Chondrocyte (in vitro differentiated cells): ENCODE results near the gene S1PR1. TPM values are rescaled to one million over a fixed set of nuclear protein-coding genes. Genes with fewer than 3 reads are reported as not detected.

Experiments
- DNase-seq: peaks from one replicate; pipeline ENCODE4 v3.0.0; 2021; ENCODE audit warnings: mixed read lengths, low spot score
- H3K27ac Mint-ChIP-seq: one replicate; pipeline ENCODE4 v1.8.0; 2021; ENCODE audit warnings: mild to moderate bottlenecking, moderate library complexity, mixed read lengths; ENCODE audit not compliant: unreplicated experiment
- H3K27me3 Mint-ChIP-seq: 2 replicates; pipeline ENCODE4 v1.8.0; 2021; ENCODE audit warnings: low read depth, mixed read lengths
- H3K36me3 Mint-ChIP-seq: 2 replicates; pipeline ENCODE4 v1.8.0; 2021; ENCODE audit warnings: low read depth, mixed read lengths
- H3K4me1 Mint-ChIP-seq: 2 replicates; pipeline ENCODE4 v1.8.0; 2021; ENCODE audit warnings: low read depth, mild to moderate bottlenecking, mixed read lengths
- H3K4me3 Mint-ChIP-seq: one replicate; pipeline ENCODE4 v1.8.0; 2021; ENCODE audit warnings: mild to moderate bottlenecking, moderate library complexity, mixed read lengths; ENCODE audit not compliant: unreplicated experiment
- H3K9me3 Mint-ChIP-seq: 2 replicates; pipeline ENCODE4 v1.8.0; 2021; ENCODE audit warnings: low read depth, mixed read lengths
- total RNA-seq: library from RNA; stranded (reverse); gene quantifications from 3 replicates; pipeline ENCODE4 v1.2.1, GENCODE V29; 2021
- TF ChIP-seq, protein P1 (sequence below): fragments of 200-600 bp; sonication (generic); IDR thresholded peaks from 2 replicates; pipeline ENCODE4 v1.5.0; 2021; ENCODE audit warnings: antibody characterized with exemption, mild to moderate bottlenecking, moderate library complexity

Gene S1PR1
- total RNA-seq, 1 donor from 2014 or later, result 0.40 TPM

- TF ChIP-seq, protein P1, sequence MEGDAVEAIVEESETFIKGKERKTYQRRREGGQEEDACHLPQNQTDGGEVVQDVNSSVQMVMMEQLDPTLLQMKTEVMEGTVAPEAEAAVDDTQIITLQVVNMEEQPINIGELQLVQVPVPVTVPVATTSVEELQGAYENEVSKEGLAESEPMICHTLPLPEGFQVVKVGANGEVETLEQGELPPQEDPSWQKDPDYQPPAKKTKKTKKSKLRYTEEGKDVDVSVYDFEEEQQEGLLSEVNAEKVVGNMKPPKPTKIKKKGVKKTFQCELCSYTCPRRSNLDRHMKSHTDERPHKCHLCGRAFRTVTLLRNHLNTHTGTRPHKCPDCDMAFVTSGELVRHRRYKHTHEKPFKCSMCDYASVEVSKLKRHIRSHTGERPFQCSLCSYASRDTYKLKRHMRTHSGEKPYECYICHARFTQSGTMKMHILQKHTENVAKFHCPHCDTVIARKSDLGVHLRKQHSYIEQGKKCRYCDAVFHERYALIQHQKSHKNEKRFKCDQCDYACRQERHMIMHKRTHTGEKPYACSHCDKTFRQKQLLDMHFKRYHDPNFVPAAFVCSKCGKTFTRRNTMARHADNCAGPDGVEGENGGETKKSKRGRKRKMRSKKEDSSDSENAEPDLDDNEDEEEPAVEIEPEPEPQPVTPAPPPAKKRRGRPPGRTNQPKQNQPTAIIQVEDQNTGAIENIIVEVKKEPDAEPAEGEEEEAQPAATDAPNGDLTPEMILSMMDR, result peak; percentile 67
- Mint-ChIP-seq H3K4me3 (no peak overlapping the region), H3K9me3 (no peaks in the 10 kb centered on the region), H3K36me3 (no peaks in the 10 kb centered on the region), H3K27me3 (peaks cover 14% of the 10 kb centered on the region), H3K4me1 (peaks cover 35% of the 10 kb centered on the region), H3K27ac (no peak overlapping the region)
- no peak for DNase-seq
Measured at GRCh38 chr1:101239095-101240040, 2.5 kb downstream of the S1PR1 start.

GRCh38 chr1:101240041-101240430 lies 3.2 kb downstream of the S1PR1 start:
- DNase-seq, result no peak
- H3K27me3 Mint-ChIP-seq, result peaks cover 14% of the 10 kb centered on the region
- peaks cover 34% of the 10 kb centered on the region for H3K4me1 Mint-ChIP-seq
- H3K4me3 Mint-ChIP-seq, result no peak overlapping the region
- H3K36me3 Mint-ChIP-seq, result no peaks in the 10 kb centered on the region
- no peak overlapping the region for H3K27ac Mint-ChIP-seq
- TF ChIP-seq, protein P1, result no peak
- no peaks in the 10 kb centered on the region for H3K9me3 Mint-ChIP-seq

- Mint-ChIP-seq H3K36me3 (no peaks in the 10 kb centered on the region), H3K4me3 (no peak overlapping the region), H3K27ac (no peak overlapping the region), H3K27me3 (peaks cover 16% of the 10 kb centered on the region), H3K9me3 (no peaks in the 10 kb centered on the region), H3K4me1 (peaks cover 20% of the 10 kb centered on the region)
- DNase-seq, result no peak
- TF ChIP-seq, protein P1, result no peak
Measured at GRCh38 chr1:101241485-101242225, 4.8 kb downstream of the S1PR1 start.

GRCh38 chr1:101242324-101243050 lies 5.7 kb downstream of the S1PR1 start:
- no peak overlapping the region for H3K27ac Mint-ChIP-seq
- H3K9me3 Mint-ChIP-seq, result no peaks in the 10 kb centered on the region
- DNase-seq, result no peak
- peaks cover 16% of the 10 kb centered on the region for H3K27me3 Mint-ChIP-seq
- no peaks in the 10 kb centered on the region for H3K36me3 Mint-ChIP-seq
- H3K4me1 Mint-ChIP-seq, result peaks cover 11% of the 10 kb centered on the region
- TF ChIP-seq, protein P1, result no peak
- H3K4me3 Mint-ChIP-seq, result no peak overlapping the region

- TF ChIP-seq, protein P1, result no peak
- Mint-ChIP-seq H3K27ac (no peak overlapping the region), H3K4me1 (peaks cover 2% of the 10 kb centered on the region), H3K4me3 (no peak overlapping the region), H3K27me3 (peaks cover 16% of the 10 kb centered on the region), H3K9me3 (no peaks in the 10 kb centered on the region), H3K36me3 (no peaks in the 10 kb centered on the region)
- no peak for DNase-seq
Measured at GRCh38 chr1:101243751-101244150, 6.9 kb downstream of the S1PR1 start.
